HG02678 (cell line): ENCODE results near the gene NBEA.

Source experiments
- ATAC-seq: cut with Tn5 transposase; IDR thresholded peaks from one replicate; pipeline ENCODE4 v1.9.1; 2021; ENCODE audit warnings: mild to moderate bottlenecking, moderate library complexity; ENCODE audit not compliant: unreplicated experiment

The NBEA gene

DNA sequence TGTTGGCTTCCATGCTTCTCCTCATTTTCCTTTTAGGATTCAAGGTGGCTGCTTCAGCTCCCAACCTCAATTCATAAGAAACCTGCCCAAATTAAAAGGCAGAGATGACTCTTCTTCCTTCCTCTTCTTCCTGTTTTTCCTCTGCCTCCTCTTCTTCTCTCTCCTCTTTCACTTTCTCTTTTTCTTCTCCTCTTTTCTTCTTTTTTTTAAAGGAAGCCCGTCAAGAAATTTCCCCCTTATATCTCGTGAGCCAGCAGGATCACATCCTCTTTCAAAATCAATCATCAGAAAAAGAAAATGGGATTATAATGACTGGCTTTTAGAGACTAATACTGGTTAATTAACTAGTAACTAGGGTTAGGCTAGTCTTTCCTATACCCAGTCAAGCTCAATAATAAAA is 220.3 kb downstream of the NBEA start:
- no peak for ATAC-seq

- peak; percentile 58 for ATAC-seq
These were observed 221.6 kb downstream of the NBEA start for GRCh38 chr13:35163674-35164073.

DNA sequence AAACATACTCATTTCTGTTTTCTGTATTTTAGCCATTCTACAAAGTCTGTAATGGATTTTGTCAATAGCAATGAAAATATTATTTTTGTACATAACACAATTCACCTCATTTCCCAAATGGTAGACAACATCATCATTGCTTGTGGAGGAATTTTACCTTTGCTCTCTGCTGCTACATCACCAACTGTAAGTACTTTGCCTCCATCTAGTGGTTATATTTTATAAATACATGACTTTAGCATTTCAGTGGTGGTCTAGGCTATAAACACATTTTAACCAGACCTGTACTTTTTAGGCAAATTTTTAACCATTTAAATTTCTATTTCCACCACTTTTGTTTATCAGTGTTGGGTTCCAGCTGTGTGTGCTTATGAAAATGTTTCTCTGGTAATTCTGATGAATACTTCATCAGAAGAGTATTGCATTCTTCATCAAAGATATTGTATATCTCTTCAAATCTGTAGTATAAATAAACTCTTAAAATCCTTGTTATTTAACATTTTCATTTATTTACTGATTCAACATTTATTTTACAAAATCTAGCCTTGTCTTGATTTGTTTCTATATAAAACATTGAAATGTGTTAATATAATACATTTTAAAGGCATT is 222.4 kb downstream of the NBEA start:
- ATAC-seq, result peak; percentile 80

GRCh38 chr13:35165205-35165604 is 223.1 kb downstream of the NBEA start:
- ATAC-seq, result no peak

DNA sequence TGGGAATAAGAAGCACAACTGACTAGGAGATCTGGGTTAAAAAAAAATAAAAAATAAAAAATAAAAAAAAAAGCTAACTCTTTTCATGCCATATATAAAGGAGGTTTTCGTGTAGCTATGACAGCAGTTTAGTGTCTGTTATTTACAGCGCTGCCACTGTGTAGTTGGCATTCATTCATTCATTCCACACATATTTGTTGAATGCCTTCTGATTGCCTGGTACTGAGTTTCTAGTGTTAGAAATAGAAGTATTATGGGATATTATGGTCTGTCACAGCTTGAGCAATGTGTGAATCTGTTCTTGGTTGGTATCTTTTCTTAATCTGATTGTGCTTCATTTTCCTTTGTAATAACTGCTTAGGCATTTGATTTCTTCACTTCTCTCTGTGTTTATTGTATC is 237.4 kb downstream of the NBEA start:
- ATAC-seq, result no peak

DNA sequence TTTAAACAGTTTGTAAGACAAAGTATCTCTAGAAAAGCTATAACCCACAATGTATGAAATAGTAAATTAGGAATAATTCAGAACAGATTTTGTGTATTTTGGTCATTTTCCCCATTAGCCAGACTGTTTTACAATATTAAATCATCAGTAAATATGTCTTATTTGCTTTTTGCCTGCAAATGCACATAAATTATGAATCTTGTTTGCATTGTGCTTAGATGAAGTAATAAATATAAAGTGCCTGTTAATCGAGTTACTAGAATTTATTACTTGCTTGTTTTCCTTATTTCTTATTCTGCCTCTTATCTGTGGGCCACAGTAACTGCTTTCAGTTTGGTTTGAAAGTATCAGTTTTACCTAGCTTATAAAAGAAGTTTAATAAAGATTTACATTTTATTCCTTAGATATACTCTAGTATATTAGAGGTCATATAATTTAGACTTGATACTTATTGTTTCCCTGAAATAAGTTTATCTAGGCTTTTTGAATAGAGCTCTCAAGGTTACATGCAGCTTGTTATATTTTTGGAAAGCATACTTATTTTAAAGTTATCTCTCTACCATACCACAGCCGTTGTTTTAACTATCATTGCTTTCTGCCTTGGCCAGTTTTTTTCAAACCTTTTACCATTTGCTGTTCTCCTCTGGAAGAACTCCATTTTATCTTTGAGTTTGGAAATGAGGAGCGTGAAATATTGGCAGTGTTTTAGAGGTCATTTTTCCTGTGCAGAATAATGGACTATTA is 238.0 kb downstream of the NBEA start:
- no peak for ATAC-seq

GRCh38 chr13:35190241-35190640 is 248.2 kb downstream of the NBEA start:
- ATAC-seq, result no peak

GRCh38 chr13:35191883-35192282 is 249.8 kb downstream of the NBEA start:
- ATAC-seq, result no peak

GRCh38 chr13:35198613-35199200 is 256.6 kb downstream of the NBEA start:
- ATAC-seq, result no peak

DNA sequence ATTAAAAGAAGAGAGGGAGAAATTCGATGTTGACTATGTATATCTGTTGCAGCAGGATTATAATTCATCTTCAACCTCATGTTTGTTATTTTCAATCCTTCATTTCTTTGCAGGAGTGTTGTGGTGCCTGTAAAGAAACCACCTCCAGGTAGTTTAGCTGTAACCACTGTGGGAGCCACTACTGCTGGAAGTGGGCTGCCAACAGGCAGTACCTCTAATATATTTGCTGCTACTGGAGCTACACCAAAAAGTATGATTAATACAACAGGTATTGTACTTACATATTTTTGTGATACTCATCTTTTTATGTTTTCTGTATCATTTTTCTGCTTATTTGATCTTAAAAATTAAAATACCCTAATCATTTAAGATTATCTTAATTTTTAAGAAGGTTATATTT is 266.5 kb downstream of the NBEA start:
- ATAC-seq, result no peak

DNA sequence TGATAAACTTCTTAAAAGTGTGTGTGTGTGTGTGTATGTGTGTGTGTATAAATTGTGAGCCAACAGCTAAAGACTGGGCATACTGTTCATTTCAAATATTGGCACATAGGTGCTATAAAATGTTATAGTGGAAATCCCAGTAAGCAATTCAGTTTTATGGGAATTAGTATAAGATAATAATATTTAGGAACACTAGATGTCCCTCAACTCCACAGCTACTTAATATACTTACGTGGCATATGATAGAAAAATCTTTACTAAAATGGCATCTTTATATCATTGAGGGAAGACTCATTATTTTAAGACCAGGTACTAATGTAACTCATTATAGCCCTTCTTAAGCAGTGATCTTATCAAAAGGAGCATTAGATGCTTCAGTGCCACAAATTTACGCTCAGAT is 268.2 kb downstream of the NBEA start:
- no peak for ATAC-seq

DNA sequence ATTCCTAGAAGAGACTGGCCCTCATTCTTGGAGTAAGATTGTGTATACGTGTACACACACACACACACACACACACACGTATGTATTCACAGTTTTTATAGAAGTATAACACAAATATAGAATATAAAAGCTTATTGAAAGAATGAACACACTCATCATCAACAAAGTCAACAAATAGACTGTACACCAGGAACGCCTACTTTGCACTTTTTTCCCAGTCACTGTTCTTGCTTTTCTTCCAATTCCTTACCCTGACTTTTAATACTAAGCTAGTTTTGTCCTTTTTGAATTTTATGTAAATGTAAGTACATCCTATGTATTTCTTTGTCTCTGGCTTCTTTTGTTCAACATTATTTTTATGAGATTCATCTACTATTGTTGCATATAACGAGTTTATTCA is 269.9 kb downstream of the NBEA start:
- ATAC-seq, result no peak

GRCh38 chr13:35213911-35214310 is 271.8 kb downstream of the NBEA start:
- no peak for ATAC-seq

- no peak for ATAC-seq
These were observed 274.1 kb downstream of the NBEA start for GRCh38 chr13:35216131-35216530.

- no peak for ATAC-seq
These were observed 277.0 kb downstream of the NBEA start for GRCh38 chr13:35219021-35219420.

DNA sequence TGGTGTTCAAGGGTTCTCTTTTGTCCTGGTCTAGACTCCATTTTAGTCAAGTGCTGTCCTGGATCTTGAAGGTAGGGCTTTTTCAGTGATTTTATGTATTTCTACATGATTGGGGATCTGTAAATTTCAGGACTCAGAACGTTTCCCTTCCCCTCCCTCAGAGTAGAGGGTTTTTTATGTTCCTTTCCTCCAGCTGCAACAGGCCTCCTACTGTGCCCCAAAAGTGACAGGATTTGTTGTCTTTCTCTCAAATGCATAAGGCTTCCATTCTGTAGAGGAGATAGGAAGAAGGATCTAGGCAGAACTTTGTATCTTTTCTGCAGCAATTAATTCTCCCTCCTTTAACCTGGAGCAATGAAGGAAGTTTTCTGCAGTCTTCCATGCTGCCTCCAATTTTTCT is 283.1 kb downstream of the NBEA start:
- ATAC-seq, result no peak

DNA sequence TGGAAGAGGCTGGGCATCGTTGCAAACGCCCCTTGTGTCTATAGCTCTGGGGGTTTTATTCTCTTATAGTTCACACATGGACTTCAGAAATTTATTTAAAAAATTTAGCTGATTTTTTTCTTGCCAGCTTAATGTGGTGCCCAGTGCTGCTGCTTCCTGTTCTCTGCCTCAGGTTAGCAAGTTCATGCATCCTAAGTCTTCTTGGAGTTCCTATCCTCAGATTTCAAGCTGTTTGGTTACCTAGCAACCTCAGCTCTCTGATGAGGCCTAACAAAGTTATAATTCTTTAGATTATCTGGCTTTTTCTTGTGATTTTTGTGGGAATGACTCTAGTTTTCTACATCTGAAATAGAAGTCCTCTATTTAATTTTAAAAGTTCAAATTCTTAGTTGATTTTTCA is 283.5 kb downstream of the NBEA start:
- ATAC-seq, result no peak

GRCh38 chr13:35228536-35228935 is 286.5 kb downstream of the NBEA start:
- no peak for ATAC-seq

DNA sequence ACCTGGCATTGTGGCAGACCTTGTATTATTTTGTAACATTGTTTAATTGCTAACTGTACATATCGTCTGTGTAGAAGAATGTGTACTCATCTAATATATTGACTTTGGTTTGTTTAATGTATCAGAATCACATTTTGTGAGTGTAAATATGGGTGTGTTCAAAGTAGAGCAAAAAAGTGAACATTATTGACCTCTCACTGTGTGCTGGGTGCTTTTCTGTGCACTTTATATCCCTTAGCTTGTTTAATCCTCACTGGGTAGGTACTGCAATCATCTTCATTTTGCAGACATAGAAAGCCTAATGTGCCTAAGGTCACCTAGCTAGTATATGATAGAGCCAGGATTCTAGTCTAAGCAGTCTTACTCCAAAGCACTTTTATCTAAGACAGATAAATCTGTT is 289.4 kb downstream of the NBEA start:
- ATAC-seq, result no peak

DNA sequence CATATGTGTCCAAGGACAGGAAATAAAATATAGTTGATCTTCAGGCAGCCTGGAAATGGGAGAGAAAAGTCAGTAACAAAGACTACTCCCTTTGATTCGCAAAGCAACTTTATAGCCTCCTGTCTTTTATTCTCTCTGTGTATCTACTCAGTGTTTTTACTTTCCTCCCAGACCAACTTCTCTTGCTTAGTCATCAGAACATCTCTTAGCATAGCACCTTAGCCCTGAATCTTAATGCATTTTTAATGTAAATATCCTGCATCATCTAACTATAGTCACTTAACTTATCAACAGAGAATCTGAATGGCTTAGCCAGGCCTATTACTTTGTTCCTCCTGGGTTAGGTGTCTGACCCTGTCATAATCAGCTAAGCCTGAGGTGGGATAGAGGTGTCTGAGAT is 296.2 kb downstream of the NBEA start:
- no peak for ATAC-seq

- ATAC-seq, result peak; percentile 97
These were observed 310.6 kb downstream of the NBEA start for GRCh38 chr13:35252536-35253205.

DNA sequence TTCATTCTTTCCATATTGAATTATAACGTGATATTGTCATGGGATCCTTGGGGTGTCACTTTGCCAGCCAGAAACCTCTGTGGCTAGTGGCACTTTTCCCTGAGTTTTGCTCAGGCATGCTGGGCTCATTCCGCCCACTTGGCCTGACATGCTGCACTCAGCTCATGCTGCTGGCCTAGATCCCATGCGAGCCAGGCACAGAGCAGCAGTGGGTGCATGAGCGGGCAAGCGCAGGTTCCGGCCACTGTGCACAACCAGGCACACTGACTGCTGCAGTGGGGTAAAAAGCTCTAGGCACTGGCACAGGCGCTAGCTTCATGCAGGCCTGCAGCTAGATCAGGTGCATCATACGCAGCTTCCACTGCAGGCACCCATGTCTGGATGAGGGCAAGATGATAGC is 313.2 kb downstream of the NBEA start:
- ATAC-seq, result no peak
